ENCODE data around the gene MYOCD.
A peak's percentile ranks its signal among the peaks of the same experiment; 100 is the strongest.

MYOCD gene

DNA sequence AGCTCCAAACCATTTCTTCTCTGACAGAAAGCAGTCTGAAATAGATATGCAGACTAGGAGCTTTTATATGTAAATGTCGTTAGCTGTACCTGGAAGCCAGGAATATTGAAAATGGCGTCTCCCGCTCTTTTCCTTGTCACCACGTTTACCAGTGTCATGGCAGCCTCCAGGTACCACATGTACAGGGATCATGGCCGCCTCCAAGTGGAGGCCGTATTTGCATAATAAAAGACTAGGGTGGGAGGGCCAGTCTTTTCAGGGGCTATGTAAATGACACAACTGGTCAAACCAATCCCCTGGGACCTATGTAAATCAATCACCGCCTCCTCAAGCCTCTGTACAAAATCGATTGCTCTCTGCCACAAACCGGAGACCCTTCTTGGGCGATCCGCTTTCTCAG lies 54.3 kb downstream of the MYOCD start:
- no peak overlapping the region for H3K9ac ChIP-seq (ENCODE audit: low read length)
- H3K4me3 ChIP-seq (ENCODE audit: low read length) = no peak overlapping the region
- H3K27me3 ChIP-seq (replicated peaks; ENCODE audit: control insufficient read depth, insufficient read depth, low read length) = peaks cover 11% of the 10 kb centered on the region
- H3K36me3 ChIP-seq (ENCODE audit: control insufficient read depth, insufficient read depth, low read length, severe bottlenecking) = no peaks in the 10 kb centered on the region
- DNase-seq (ENCODE audit: low read depth) = no peak
- no peaks in the 10 kb centered on the region for H3K9me3 ChIP-seq (ENCODE audit: control insufficient read depth, low read length)
- peaks cover 12% of the 10 kb centered on the region for H3K4me1 ChIP-seq (ENCODE audit: control insufficient read depth, insufficient read depth, low read length)

DNA sequence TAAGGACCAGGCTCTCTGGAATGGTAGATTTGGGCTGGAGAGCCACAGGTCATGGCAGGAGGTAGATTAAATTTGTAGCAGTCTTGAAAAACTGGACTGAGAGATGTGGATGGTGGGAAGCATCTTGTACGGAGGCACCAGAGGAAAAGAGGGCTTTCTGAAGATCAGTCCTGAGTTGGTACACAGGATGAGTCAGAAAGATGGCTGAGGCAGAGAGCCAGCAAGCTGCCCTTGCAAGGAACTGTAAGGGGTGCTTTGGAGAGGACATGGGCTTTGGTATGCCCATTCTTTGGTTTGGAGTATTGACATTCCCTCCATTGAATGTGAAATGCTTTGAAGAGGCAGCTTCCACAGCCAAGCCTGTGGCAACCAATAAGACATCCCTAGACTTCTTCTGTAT lies 55.9 kb downstream of the MYOCD start:
- Histone ChIP-seq H3K36me3 (ENCODE audit: control insufficient read depth, insufficient read depth, low read length, severe bottlenecking) (no peaks in the 10 kb centered on the region), H3K27me3 (replicated peaks; ENCODE audit: control insufficient read depth, insufficient read depth, low read length) (peaks cover 6% of the 10 kb centered on the region), H3K4me1 (ENCODE audit: control insufficient read depth, insufficient read depth, low read length) (peaks cover 12% of the 10 kb centered on the region), H3K9ac (ENCODE audit: low read length) (no peak overlapping the region), H3K4me3 (ENCODE audit: low read length) (no peak overlapping the region), H3K9me3 (ENCODE audit: control insufficient read depth, low read length) (no peaks in the 10 kb centered on the region)
- DNase-seq (ENCODE audit: low read depth) = no peak

DNA sequence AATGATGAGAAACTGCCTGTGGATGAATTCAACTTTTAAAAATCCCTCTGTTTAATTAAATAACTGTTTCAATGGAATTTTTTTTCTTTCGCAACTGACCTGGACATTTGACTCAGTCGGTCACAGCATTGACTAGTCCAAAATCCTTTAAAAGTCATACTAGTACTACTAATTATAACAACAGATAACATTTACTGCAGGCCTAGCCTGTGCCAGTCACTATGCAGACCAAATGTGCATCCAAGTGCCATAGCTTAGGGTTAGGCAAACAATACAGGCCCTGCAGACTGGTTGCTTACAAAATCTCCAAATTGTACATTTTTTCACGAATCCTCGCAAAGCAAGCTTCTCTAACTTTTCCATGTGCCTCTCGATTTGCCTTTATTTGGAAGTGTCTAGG lies 56.6 kb downstream of the MYOCD start:
- Histone ChIP-seq H3K36me3 (ENCODE audit: control insufficient read depth, insufficient read depth, low read length, severe bottlenecking) (no peaks in the 10 kb centered on the region), H3K27me3 (replicated peaks; ENCODE audit: control insufficient read depth, insufficient read depth, low read length) (peaks cover 6% of the 10 kb centered on the region), H3K9ac (ENCODE audit: low read length) (no peak overlapping the region), H3K4me3 (ENCODE audit: low read length) (no peak overlapping the region), H3K4me1 (ENCODE audit: control insufficient read depth, insufficient read depth, low read length) (peaks cover 16% of the 10 kb centered on the region), H3K9me3 (ENCODE audit: control insufficient read depth, low read length) (no peaks in the 10 kb centered on the region)
- no peak for DNase-seq (ENCODE audit: low read depth)

DNA sequence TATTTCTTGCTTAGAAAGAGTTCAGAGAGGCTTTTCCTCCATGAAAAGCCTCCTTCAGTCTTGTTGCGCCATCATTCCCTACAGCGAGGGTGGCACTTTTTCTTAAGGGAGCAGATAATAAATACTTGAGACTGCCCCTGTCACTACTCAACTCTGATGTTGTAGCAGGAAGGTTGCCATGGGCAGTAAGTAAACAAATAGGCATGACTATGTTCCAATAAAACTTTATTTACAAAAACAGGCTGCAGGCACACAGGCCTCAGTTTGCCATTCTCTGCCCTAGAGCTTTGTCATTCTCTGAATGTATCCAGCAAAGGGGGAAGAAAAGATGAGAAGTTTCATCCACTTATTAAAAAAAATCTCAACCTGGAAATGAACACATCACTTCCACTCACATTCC lies 60.4 kb downstream of the MYOCD start:
- no peaks in the 10 kb centered on the region for H3K27me3 ChIP-seq (replicated peaks; ENCODE audit: control insufficient read depth, insufficient read depth, low read length)
- no peak overlapping the region for H3K9ac ChIP-seq (ENCODE audit: low read length)
- peaks cover 40% of the 10 kb centered on the region for H3K4me1 ChIP-seq (ENCODE audit: control insufficient read depth, insufficient read depth, low read length)

DNA sequence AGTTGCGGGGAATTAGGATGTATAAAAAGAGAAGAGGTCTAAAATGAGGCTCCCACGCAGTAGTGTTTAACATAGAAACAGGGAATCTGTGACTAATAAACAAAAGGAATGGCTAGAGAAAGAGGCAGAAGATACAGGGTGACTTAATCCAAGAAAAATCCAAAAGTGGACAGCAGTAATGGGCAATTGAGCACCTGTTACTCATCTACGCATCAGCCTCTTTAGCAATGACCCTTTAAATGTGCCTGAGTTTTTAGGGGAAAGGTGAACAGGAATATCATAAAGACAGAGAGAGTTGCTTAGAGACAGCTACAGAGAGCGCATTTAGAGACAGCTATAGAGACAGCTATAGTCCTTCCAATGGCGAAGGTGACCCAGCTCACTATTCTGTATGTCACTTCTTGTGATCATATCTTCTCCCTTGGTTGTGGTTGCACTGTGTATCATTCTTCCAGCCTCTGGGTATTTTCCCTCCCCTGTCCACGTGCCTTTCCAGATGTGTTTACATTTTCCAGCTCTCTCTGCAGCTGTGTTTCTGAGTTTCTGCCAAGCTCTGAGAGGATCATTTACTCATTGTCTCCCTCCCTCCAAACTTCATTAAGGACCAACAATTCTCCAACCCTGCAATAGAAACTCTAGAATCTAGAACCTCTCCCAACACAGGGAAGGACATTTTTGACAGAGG lies 61.5 kb downstream of the MYOCD start:
- no peak overlapping the region for H3K9ac ChIP-seq (ENCODE audit: low read length)
- no peaks in the 10 kb centered on the region for H3K36me3 ChIP-seq (ENCODE audit: control insufficient read depth, insufficient read depth, low read length, severe bottlenecking)
- no peak overlapping the region for H3K4me3 ChIP-seq (ENCODE audit: low read length)
- peaks cover 35% of the 10 kb centered on the region for H3K4me1 ChIP-seq (ENCODE audit: control insufficient read depth, insufficient read depth, low read length)
- DNase-seq (ENCODE audit: low read depth) = peak; percentile 73
- no peaks in the 10 kb centered on the region for H3K9me3 ChIP-seq (ENCODE audit: control insufficient read depth, low read length)
- no peaks in the 10 kb centered on the region for H3K27me3 ChIP-seq (replicated peaks; ENCODE audit: control insufficient read depth, insufficient read depth, low read length)

More for the DNA sequence above, 60.4 kb downstream of the MYOCD start:
- Histone ChIP-seq H3K36me3 (ENCODE audit: control insufficient read depth, insufficient read depth, low read length, severe bottlenecking) (no peaks in the 10 kb centered on the region), H3K4me3 (ENCODE audit: low read length) (no peak overlapping the region), H3K9me3 (ENCODE audit: control insufficient read depth, low read length) (no peaks in the 10 kb centered on the region)
- DNase-seq (ENCODE audit: low read depth) = no peak

DNA sequence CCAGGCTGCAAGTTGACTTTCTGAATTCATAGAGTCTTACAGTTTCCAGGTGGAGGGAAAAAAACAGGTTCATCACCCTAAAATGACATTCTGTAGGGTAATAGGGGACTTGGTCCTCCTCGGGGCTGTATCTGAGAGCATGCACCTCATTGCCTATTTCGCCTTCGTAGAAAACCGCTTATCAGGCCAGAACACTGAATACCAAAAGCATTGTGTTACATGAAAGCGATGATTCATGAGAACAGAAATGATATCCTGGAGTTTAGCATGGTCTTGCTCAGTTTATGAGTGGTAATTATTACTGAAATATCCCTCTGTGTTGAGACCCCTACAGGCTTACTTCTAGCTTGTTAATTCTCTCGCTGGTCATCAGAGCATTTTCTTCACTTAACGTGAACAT lies 62.2 kb downstream of the MYOCD start:
- Histone ChIP-seq H3K4me3 (ENCODE audit: low read length) (no peak overlapping the region), H3K27me3 (replicated peaks; ENCODE audit: control insufficient read depth, insufficient read depth, low read length) (no peaks in the 10 kb centered on the region), H3K9ac (ENCODE audit: low read length) (no peak overlapping the region), H3K9me3 (ENCODE audit: control insufficient read depth, low read length) (no peaks in the 10 kb centered on the region), H3K36me3 (ENCODE audit: control insufficient read depth, insufficient read depth, low read length, severe bottlenecking) (no peaks in the 10 kb centered on the region), H3K4me1 (ENCODE audit: control insufficient read depth, insufficient read depth, low read length) (peaks cover 30% of the 10 kb centered on the region)
- DNase-seq (ENCODE audit: low read depth) = peak; percentile 40

DNA sequence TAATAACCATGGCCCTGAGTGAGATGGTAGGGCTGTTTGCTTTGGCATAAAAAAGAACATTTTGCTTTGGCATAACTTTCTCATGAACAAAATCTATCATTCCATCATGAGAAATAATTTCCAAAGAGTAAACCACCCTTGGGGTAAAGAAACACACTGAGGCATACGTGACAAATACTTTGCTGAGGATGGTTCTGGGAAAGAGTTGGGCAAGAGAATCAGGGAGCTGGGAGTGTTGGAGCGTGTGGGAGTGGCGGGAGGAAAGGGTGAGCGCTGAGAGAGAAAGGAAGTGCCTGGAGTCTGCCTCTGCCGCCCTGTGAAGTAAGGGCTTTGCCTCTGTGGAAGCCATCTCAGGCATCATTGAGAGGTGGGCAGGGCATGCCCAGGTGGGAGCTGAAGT lies 63.4 kb downstream of the MYOCD start:
- no peak overlapping the region for H3K9ac ChIP-seq (ENCODE audit: low read length)

DNA sequence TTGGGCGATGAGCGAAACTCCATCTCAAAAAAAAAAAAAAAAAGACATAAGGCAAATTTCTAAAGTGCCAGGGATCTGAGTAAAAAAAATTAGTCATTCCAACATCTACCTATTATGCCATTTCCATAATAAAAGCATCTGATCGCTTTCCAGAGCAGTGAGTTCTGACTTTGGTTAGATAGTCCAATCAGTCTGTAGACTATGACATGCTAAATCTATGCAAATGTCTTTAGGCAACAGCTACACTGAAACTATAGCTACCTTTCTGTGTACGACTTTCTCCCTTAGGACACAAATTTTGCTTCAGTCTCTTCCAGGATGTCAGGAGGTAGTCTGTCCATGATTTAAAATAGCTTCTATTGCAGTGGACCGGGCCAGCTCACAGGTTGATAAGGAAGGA lies 64.7 kb downstream of the MYOCD start:
- H3K4me3 ChIP-seq (ENCODE audit: low read length) = no peak overlapping the region
- peaks cover 30% of the 10 kb centered on the region for H3K4me1 ChIP-seq (ENCODE audit: control insufficient read depth, insufficient read depth, low read length)
- no peaks in the 10 kb centered on the region for H3K36me3 ChIP-seq (ENCODE audit: control insufficient read depth, insufficient read depth, low read length, severe bottlenecking)
- H3K27me3 ChIP-seq (replicated peaks; ENCODE audit: control insufficient read depth, insufficient read depth, low read length) = no peaks in the 10 kb centered on the region
- no peak overlapping the region for H3K9ac ChIP-seq (ENCODE audit: low read length)
- DNase-seq (ENCODE audit: low read depth) = no peak
- H3K9me3 ChIP-seq (ENCODE audit: control insufficient read depth, low read length) = no peaks in the 10 kb centered on the region

More for the DNA sequence above, 63.4 kb downstream of the MYOCD start:
- Histone ChIP-seq H3K36me3 (ENCODE audit: control insufficient read depth, insufficient read depth, low read length, severe bottlenecking) (no peaks in the 10 kb centered on the region), H3K4me3 (ENCODE audit: low read length) (no peak overlapping the region), H3K4me1 (ENCODE audit: control insufficient read depth, insufficient read depth, low read length) (peaks cover 30% of the 10 kb centered on the region), H3K27me3 (replicated peaks; ENCODE audit: control insufficient read depth, insufficient read depth, low read length) (no peaks in the 10 kb centered on the region), H3K9me3 (ENCODE audit: control insufficient read depth, low read length) (no peaks in the 10 kb centered on the region)
- peak; percentile 62 for DNase-seq (ENCODE audit: low read depth)

DNA sequence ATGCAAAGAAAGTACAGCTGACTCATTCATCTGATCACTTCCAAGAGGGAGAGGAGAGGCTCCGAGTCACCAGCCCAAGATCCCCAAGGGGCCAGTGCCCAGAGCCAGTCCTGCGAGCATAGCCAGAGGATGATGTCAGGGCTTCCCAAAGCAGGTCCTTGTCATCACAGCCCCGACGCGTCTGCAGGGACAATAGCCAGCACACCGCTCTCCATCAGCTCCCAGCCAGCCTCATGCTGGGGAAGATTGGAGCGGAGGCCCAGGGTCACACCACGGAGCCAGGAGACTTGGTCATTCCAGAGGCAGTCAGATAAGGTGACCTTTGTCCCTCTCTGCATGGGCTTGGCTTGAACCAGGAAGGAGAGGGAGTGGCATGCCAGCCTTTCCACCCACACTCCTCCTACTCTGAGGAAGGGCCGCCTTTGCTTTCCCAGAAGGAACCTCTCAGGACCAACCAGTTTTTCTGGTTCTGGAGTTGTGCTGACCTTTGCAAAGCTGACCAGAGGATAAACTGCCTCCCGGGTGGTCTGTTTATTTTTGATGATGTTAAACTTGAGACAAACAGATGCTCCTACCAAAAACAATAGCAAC lies 65.3 kb downstream of the MYOCD start:
- no peak overlapping the region for H3K4me3 ChIP-seq (ENCODE audit: low read length)
- peak; percentile 76 for DNase-seq (ENCODE audit: low read depth)
- peaks cover 30% of the 10 kb centered on the region for H3K4me1 ChIP-seq (ENCODE audit: control insufficient read depth, insufficient read depth, low read length)
- no peak overlapping the region for H3K9ac ChIP-seq (ENCODE audit: low read length)
- H3K9me3 ChIP-seq (ENCODE audit: control insufficient read depth, low read length) = no peaks in the 10 kb centered on the region
- H3K36me3 ChIP-seq (ENCODE audit: control insufficient read depth, insufficient read depth, low read length, severe bottlenecking) = no peaks in the 10 kb centered on the region
- no peaks in the 10 kb centered on the region for H3K27me3 ChIP-seq (replicated peaks; ENCODE audit: control insufficient read depth, insufficient read depth, low read length)

DNA sequence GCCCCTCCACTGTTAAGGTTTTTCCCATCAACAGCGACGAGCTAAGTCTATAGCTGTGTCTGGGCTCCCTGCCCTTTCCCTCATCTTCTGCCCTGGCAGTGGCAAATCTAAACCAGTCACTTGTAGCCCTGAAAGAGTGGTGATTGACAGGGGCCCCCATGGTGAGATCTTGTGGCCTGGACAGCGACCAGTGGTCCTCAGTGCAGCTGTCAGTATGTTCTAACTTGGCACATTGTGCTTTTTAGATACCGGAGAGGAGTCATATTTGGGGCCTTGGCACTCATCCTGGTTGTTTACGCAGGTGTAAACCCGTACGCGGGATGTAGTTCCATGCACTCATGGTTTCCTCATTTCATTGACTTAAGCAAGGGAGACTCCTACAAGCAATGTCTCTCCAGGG lies 66.1 kb downstream of the MYOCD start:
- H3K4me3 ChIP-seq (ENCODE audit: low read length) = no peak overlapping the region
- H3K9me3 ChIP-seq (ENCODE audit: control insufficient read depth, low read length) = no peaks in the 10 kb centered on the region
- no peaks in the 10 kb centered on the region for H3K27me3 ChIP-seq (replicated peaks; ENCODE audit: control insufficient read depth, insufficient read depth, low read length)
- H3K4me1 ChIP-seq (ENCODE audit: control insufficient read depth, insufficient read depth, low read length) = peaks cover 30% of the 10 kb centered on the region
- no peaks in the 10 kb centered on the region for H3K36me3 ChIP-seq (ENCODE audit: control insufficient read depth, insufficient read depth, low read length, severe bottlenecking)
- H3K9ac ChIP-seq (ENCODE audit: low read length) = no peak overlapping the region
- DNase-seq (ENCODE audit: low read depth) = no peak

DNA sequence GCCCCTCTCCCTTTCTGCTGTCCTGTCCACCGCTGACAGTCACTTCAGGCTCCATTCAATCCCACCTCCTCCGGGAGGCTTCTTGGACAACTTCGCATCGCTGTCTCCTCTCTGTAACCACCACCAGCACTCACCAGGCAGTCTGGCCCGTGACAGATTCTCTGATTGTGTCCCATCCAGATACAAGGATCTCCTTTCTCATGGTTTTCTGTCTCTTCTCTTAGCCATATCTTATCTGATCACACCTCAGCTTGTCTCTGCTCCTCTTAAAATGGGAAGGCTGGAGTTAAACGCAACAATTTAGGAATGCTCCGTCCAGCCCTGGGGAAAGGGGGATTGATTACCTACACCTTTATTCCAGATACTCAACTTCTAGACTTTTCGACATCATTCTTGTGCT lies 66.7 kb downstream of the MYOCD start:
- no peak for DNase-seq (ENCODE audit: low read depth)
- no peaks in the 10 kb centered on the region for H3K9me3 ChIP-seq (ENCODE audit: control insufficient read depth, low read length)
- H3K4me1 ChIP-seq (ENCODE audit: control insufficient read depth, insufficient read depth, low read length) = peaks cover 25% of the 10 kb centered on the region
- H3K36me3 ChIP-seq (ENCODE audit: control insufficient read depth, insufficient read depth, low read length, severe bottlenecking) = no peaks in the 10 kb centered on the region
- no peak overlapping the region for H3K9ac ChIP-seq (ENCODE audit: low read length)
- no peaks in the 10 kb centered on the region for H3K27me3 ChIP-seq (replicated peaks; ENCODE audit: control insufficient read depth, insufficient read depth, low read length)
- no peak overlapping the region for H3K4me3 ChIP-seq (ENCODE audit: low read length)

DNA sequence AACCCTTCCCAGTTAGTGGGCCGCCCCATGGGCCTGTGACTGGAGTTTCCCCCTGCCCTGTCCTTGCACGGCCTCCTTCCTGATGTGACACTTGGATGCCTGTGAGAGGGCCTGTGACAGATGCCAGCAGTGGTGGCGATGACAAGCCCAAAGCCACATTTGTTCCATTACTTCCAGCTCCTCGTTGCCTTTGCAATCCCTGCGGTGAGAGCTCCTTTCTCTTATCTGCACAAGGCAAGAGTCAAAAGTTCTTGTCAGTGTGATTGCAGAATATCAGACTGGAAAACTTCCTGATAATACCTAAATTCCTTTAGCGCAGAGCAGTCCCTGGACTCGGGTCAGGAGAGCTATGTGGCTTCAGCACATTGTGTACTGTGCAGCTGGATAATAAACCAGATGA lies 69.2 kb downstream of the MYOCD start:
- H3K36me3 ChIP-seq (ENCODE audit: control insufficient read depth, insufficient read depth, low read length, severe bottlenecking) = no peaks in the 10 kb centered on the region
- no peaks in the 10 kb centered on the region for H3K9me3 ChIP-seq (ENCODE audit: control insufficient read depth, low read length)
- DNase-seq (ENCODE audit: low read depth) = no peak
- no peaks in the 10 kb centered on the region for H3K27me3 ChIP-seq (replicated peaks; ENCODE audit: control insufficient read depth, insufficient read depth, low read length)
- H3K4me3 ChIP-seq (ENCODE audit: low read length) = no peak overlapping the region
- H3K4me1 ChIP-seq (ENCODE audit: control insufficient read depth, insufficient read depth, low read length) = peaks cover 19% of the 10 kb centered on the region
- H3K9ac ChIP-seq (ENCODE audit: low read length) = no peak overlapping the region
